Natural killer cell treated with Interleukin-12 subunit alpha and Interleukin-12 subunit beta and Interleukin-15 and Interleukin-18, amount 100 ng/mL, for 72 hours (primary cell): Measurements from ENCODE around the gene TBC1D16. TPM values are rescaled to one million over a fixed set of nuclear protein-coding genes. Genes with fewer than 3 reads are reported as not detected.

Source experiments
- ATAC-seq, 2 donors: fragments of 150-1000 bp; cut with Tn5 transposase in 1 of 2; sonication (Bioruptor Pico), chemical (Tn5 transposase) in 1 of 2; 2 replicates each; pipeline ENCODE4 v1.10.0; 2021
- DNase-seq: peaks from one replicate; pipeline ENCODE4 v3.0.0; 2022; ENCODE audit warnings: low spot score
- H3K27ac Mint-ChIP-seq, 2 donors: 1 replicate in 1 of 2; 2 replicates in 1 of 2; pipeline ENCODE4 v1.8.0; 2022; ENCODE audit warnings: mixed read lengths in 2 of 2, mild to moderate bottlenecking in 1 of 2, moderate library complexity in 1 of 2
- H3K27me3 Mint-ChIP-seq, 2 donors: 1 replicate in 1 of 2; 2 replicates in 1 of 2; pipeline ENCODE4 v1.8.0; 2022; ENCODE audit warnings: mixed read lengths in 2 of 2
- H3K36me3 Mint-ChIP-seq: one replicate; pipeline ENCODE4 v1.8.0; 2022; ENCODE audit warnings: mixed read lengths
- H3K4me1 Mint-ChIP-seq, 2 donors: 1 replicate in 1 of 2; 2 replicates in 1 of 2; pipeline ENCODE4 v1.8.0; 2022; ENCODE audit warnings: low read depth in 2 of 2, mixed read lengths in 2 of 2, mild to moderate bottlenecking in 1 of 2
- H3K4me3 Mint-ChIP-seq: one replicate; pipeline ENCODE4 v1.8.0; 2022; ENCODE audit warnings: mixed read lengths
- H3K9me3 Mint-ChIP-seq: 2 replicates; pipeline ENCODE4 v1.8.0; 2022; ENCODE audit warnings: mixed read lengths
- total RNA-seq, 2 donors: library from RNA; stranded (reverse); gene quantifications; one replicate each; pipeline ENCODE4 v1.2.3, GENCODE V29; 2022

Gene TBC1D16
- total RNA-seq, 2 donors from 2014 or later = 1.1 to 3.2 TPM

- Mint-ChIP-seq H3K9me3 (no peaks in the 10 kb centered on the region), H3K27me3 (peaks cover 0 to 3% of the 10 kb centered on the region in 2 donors), H3K36me3 (no peaks in the 10 kb centered on the region), H3K4me1 (peaks cover 0 to 6% of the 10 kb centered on the region in 2 donors), H3K4me3 (no peak overlapping the region), H3K27ac (no peak overlapping the region)
- ATAC-seq (no peak), DNase-seq (no peak)
These were observed 9.9 kb downstream of the TBC1D16 start for GRCh38 chr17:80025796-80026195.

DNA sequence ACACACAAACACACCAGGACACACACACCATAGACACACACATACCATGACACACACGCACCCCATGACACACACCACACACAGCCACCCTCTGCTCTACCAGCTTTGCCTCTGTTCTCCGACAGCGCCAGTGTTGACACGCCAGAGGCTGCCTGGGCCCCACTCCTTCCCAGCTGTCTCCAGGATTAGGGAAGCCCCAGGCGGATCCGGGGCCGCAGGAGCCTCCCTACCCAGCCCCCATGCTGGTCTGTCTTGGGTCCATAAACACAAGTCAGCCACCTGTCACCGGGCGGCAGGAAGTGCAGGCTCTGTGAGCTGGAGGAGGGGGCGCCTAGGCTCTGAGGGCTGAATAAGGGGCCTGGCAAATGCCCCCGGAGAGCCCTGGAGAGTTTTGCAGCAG lies 10.5 kb downstream of the TBC1D16 start:
- Mint-ChIP-seq H3K36me3 (no peaks in the 10 kb centered on the region), H3K27me3 (peaks cover 0 to 3% of the 10 kb centered on the region in 2 donors), H3K4me3 (no peak overlapping the region), H3K9me3 (no peaks in the 10 kb centered on the region), H3K4me1 (peaks cover 0 to 6% of the 10 kb centered on the region in 2 donors), H3K27ac (no peak overlapping the region)
- DNase-seq = no peak
- no peak for ATAC-seq

- H3K4me3 Mint-ChIP-seq = no peak overlapping the region
- no peaks in the 10 kb centered on the region for H3K36me3 Mint-ChIP-seq
- ATAC-seq (peak; percentile 58 to 61), DNase-seq (no peak)
- no peaks in the 10 kb centered on the region for H3K27me3 Mint-ChIP-seq
- H3K4me1 Mint-ChIP-seq = no peaks in the 10 kb centered on the region
- H3K9me3 Mint-ChIP-seq = no peaks in the 10 kb centered on the region
- no peak overlapping the region for H3K27ac Mint-ChIP-seq
These were observed 11.3 kb downstream of the TBC1D16 start for GRCh38 chr17:80024206-80024972.

DNA sequence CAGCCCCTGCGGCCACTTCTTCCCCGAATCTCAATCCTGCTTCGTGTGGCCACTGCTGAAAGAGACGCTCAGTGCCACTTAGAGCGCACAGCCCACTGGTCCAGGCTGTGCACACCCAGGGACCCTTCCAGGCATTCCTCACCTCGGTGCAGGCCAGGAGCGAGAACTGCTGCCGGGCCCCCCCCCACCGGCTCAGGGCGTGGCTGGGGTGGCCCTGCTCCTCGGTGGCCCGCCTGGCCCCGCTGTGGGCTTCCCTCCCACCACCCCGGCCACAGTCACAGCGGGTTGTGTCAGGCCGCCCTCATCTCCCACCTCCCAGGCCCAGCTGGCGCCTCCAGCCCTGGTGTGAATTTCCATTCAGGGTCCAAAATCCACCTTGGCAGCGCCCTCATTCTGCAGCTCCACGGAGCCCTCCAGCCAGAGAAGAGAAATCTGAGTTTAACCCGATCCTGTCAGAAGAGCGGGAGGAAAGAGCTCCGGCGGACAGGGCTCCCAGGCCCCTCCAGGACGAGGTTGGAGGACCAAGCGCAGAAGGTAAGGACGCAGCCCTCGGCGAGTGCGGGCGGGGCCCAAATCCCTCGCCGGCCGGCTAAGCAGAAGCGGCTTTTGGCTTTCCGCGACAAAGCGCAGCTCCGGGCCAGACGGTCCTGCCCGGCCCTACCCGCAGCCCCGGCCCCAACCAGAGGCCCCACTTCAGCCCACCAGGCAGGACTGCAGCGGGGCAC lies 12.0 kb downstream of the TBC1D16 start:
- ATAC-seq (peak in 1 of 2 donors; percentile 30), DNase-seq (no peak)
- Mint-ChIP-seq H3K36me3 (no peaks in the 10 kb centered on the region), H3K27ac (no peak overlapping the region), H3K4me1 (no peaks in the 10 kb centered on the region), H3K27me3 (no peaks in the 10 kb centered on the region), H3K9me3 (no peaks in the 10 kb centered on the region), H3K4me3 (no peak overlapping the region)

DNA sequence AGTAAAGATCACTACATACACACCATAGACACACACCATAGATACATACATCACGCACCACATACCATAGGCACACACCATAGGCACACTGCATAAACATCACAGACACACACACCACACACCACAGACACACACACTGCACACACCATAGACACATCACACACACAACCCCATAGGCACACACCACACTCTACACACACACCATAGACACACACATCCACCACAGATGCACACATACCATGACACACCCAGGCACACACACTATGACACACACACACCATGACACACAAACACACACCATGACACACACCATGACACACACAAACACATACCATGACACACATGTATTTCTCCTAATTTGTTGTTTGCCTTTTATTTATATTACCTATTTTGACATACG lies 14.1 kb downstream of the TBC1D16 start:
- Mint-ChIP-seq H3K9me3 (no peaks in the 10 kb centered on the region), H3K4me3 (no peak overlapping the region), H3K27me3 (no peaks in the 10 kb centered on the region), H3K4me1 (no peaks in the 10 kb centered on the region), H3K27ac (no peak overlapping the region), H3K36me3 (no peaks in the 10 kb centered on the region)
- peak; percentile 38 to 49 for ATAC-seq
- no peak for DNase-seq

DNA sequence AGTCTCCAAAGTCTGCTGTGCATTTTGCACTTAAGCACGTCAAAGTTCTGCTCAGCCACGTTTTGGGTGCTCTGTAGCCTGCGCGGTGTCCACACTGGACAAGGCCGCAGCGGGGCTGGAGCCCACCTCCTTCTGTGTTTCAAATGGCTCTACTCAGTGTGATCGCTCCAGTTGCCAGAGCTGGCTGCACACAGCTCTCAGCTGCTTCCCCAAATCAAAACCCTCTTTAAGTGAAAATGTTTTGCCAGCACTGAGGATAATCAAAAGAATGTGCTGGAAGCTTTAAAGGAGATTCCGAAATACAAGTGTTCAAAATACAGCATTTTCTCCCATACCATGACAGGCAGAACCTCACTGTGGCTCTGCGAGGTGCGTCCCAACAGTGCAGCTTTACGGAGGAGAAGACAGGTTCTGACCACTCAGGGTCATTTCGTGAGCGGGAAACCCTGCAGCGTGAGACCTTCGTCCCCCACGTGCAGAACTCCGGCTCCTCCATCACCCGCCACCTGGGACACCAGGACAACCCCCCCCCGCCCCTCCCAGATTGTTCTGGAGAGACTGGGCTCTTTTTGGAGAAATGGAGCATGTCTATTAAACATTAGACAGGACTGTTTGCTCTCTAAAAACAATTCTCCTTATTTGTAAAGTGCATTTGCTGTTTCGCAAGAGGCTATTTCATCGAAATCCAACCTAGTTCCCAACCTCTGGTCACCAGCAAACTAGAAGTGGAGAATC lies 16.6 kb downstream of the TBC1D16 start:
- no peaks in the 10 kb centered on the region for H3K4me1 Mint-ChIP-seq
- no peak overlapping the region for H3K4me3 Mint-ChIP-seq
- no peaks in the 10 kb centered on the region for H3K9me3 Mint-ChIP-seq
- DNase-seq (no peak), ATAC-seq (no peak)
- no peaks in the 10 kb centered on the region for H3K27me3 Mint-ChIP-seq
- no peak overlapping the region for H3K27ac Mint-ChIP-seq
- H3K36me3 Mint-ChIP-seq = no peaks in the 10 kb centered on the region

DNA sequence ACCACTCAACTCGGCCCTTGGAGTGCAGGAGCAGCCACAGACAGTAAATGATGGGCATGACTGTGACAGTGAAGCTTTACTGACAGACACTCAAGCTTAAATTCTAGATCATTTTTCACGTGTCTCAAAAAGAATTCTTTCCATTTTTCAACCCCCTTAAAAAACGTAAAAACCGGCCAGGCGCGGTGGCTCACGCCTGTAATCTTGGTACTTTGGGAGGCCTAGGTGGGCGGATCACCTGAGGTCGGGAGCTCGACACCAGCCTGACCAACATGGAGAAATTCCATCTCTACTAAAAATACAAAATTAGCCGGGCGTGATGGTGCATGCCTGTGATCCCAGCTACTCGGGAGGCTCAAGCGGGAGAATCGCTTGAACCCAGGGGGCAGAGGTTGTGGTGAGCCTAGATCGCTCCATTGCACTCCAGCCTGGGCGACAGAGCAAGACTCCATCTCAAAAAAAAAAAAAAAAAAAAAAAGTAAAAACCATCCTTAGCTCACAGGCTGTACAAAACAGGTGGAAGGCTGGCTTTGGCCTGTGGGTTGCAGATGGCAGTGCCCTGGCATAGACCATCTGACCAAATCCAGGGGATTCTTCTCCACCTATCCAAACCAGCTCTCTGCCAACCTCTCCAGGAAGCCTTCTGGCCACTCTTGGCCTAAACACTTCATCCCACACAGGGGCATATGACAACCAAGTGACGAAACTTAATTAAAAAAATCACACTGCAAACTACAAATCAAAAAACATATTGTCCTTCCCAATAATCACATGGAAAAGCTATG lies 18.3 kb downstream of the TBC1D16 start:
- no peak for DNase-seq
- H3K4me3 Mint-ChIP-seq = no peak overlapping the region

DNA sequence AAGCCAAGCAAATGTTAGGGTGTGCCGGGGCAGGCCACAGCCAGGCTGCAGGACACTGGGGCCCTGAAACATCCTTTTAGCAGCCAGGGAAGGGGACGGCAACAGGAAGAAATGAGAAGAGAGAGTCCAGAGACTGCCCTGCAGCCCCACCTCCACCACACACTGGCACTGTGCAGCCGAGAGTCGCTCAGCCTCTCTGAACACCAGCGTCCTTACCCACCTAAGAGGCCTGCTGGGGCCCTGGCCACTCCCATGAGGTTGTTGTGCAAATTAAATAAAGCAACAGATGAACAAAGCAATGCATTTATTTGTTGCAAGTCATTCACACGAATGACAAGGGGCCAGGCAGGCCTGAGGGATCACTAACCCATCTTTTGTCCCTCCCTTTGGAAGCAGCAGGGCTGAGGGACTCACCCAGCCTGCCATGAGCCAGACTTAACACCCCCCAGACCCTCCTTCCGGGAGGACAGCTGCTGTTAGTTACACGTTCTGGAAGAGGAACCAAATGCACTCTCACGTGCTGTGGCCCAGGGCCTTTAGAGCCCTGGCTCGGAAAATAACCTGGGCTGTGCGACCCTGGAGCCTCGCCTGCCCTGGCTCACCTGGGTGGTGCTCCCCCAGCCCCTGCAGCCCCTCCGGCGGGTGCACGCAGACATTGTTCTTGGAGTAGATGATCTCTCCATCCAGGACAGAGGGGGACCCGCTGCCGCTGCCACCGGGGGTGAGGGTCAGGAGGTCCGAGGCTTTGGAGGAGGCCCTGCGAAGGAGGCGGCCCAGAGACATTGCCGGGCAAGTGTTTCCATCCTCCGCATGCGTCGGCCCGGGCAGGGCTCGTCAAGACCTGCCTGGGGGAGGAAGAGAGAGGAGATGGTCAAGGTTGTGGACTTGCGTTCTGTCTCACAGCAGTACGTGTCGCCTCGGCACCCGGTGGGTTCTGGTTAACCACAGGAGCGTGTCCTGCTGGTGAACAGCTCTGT lies 22.6 kb downstream of the TBC1D16 start:
- H3K36me3 Mint-ChIP-seq = no peaks in the 10 kb centered on the region
- H3K9me3 Mint-ChIP-seq = no peaks in the 10 kb centered on the region
- no peak overlapping the region for H3K4me3 Mint-ChIP-seq
- no peaks in the 10 kb centered on the region for H3K27me3 Mint-ChIP-seq
- no peak for DNase-seq
- peaks cover 0 to 5% of the 10 kb centered on the region in 2 donors for H3K4me1 Mint-ChIP-seq
- ATAC-seq = no peak
- no peak overlapping the region for H3K27ac Mint-ChIP-seq

More for the DNA sequence above, 18.3 kb downstream of the TBC1D16 start:
- H3K4me1 Mint-ChIP-seq = no peaks in the 10 kb centered on the region
- no peak overlapping the region for H3K27ac Mint-ChIP-seq
- H3K27me3 Mint-ChIP-seq = no peaks in the 10 kb centered on the region
- no peak for ATAC-seq
- H3K9me3 Mint-ChIP-seq = no peaks in the 10 kb centered on the region
- H3K36me3 Mint-ChIP-seq = no peaks in the 10 kb centered on the region

DNA sequence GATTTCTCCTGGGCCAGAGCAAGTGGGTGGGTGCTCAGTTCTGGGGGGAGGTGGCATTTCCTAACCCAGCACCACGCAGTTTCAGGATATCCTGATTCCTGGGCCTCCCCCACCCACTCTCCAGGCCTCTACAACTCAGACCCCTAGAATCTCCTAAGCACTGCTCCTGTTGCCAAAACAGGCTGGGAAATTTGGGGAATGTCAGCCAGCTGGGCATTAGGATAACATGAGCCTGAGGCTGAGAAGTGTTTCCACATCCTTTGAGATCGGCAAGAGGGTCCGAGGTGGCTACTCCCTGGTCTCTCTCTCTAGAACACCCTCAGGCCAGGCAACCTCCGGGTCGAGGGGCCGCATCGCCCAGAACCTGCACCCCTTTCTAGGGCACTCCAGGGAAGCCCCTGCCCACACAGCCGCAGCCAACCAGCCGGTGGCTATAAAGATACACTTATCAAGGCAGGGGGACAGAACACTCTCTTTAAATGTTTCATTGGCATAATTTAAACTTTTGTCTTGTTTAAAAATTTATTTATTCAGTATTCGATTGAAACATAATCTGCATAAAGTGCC lies 23.6 kb downstream of the TBC1D16 start:
- DNase-seq = no peak
- Mint-ChIP-seq H3K9me3 (no peaks in the 10 kb centered on the region), H3K27ac (no peak overlapping the region), H3K4me1 (peaks cover 0 to 5% of the 10 kb centered on the region in 2 donors), H3K4me3 (no peak overlapping the region), H3K36me3 (no peaks in the 10 kb centered on the region), H3K27me3 (no peaks in the 10 kb centered on the region)
- ATAC-seq = no peak

- DNase-seq (no peak), ATAC-seq (no peak)
- H3K4me3 Mint-ChIP-seq = no peak overlapping the region
- H3K4me1 Mint-ChIP-seq = peaks cover 5 to 8% of the 10 kb centered on the region in 2 donors
- H3K27me3 Mint-ChIP-seq = no peaks in the 10 kb centered on the region
- H3K36me3 Mint-ChIP-seq = no peaks in the 10 kb centered on the region
- H3K27ac Mint-ChIP-seq = no peak overlapping the region
- no peaks in the 10 kb centered on the region for H3K9me3 Mint-ChIP-seq
These were observed 25.3 kb downstream of the TBC1D16 start for GRCh38 chr17:80010283-80010858.

- Mint-ChIP-seq H3K27ac (no peak overlapping the region), H3K9me3 (no peaks in the 10 kb centered on the region), H3K27me3 (no peaks in the 10 kb centered on the region), H3K36me3 (no peaks in the 10 kb centered on the region), H3K4me3 (no peak overlapping the region), H3K4me1 (peaks cover 5 to 8% of the 10 kb centered on the region in 2 donors)
- ATAC-seq (no peak), DNase-seq (peak; percentile 58)
These were observed 26.0 kb downstream of the TBC1D16 start for GRCh38 chr17:80009391-80010282.
